GM19324 (cell line): ENCODE results near the gene PPP1R37.

Experiments
- ATAC-seq: cut with Tn5 transposase; IDR thresholded peaks from one replicate; pipeline ENCODE4 v1.9.1; 2021; ENCODE audit warnings: mild to moderate bottlenecking, moderate library complexity; ENCODE audit not compliant: unreplicated experiment, low FRiP score

Gene PPP1R37

DNA sequence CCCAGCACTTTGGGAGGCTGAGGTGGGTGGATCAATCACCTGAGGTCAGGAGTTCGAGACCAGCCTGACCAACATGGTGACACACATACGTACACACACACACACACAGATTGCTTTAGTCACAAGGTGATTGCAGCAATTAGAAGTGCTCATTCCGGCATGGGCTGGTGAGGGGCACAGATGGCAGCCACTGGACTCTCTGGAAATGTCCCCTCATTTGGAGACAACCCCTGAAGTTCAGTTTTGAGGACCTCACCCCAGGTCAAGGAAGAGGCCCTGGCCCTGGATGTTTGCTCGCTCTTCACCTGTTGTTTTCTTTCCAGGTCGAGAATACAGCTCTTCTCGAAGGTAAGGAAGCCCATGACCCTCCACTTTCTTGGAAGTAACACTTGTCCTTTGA is 22.8 kb upstream of the PPP1R37 start:
- ATAC-seq = no peak

DNA sequence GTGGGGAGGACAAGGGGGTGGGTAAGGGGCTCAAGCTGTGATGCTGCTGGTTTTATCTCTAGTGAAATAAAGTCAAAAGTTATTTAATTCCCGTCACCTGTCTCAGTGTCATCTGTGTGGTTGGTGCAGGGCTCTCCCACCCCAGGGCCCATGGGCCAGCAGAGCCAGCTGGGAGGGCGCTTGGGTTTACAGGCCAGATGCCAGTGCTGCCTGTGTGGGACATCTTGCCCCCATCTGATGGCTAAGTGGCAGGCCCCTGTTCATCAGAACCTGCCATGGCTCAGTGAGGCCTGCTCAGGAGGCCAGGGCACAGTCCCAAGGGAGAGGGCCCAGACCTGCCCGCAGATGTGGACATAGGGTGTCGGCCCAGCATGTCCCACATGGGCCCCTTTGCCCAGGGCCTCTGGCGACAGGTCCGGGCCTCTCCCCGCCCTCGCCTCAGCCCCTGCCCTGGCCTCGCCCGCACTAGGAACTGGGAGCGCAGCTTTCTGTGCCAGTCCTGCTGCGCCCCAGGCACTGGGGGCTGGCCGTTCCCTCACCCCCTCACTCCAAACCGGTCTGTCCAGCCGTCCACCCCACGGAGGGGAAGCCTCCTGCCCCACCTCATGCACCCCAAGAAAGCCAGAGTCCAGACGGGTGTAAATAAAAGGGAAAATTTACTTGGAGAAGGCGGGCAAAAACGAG is 22.0 kb upstream of the PPP1R37 start:
- no peak for ATAC-seq

DNA sequence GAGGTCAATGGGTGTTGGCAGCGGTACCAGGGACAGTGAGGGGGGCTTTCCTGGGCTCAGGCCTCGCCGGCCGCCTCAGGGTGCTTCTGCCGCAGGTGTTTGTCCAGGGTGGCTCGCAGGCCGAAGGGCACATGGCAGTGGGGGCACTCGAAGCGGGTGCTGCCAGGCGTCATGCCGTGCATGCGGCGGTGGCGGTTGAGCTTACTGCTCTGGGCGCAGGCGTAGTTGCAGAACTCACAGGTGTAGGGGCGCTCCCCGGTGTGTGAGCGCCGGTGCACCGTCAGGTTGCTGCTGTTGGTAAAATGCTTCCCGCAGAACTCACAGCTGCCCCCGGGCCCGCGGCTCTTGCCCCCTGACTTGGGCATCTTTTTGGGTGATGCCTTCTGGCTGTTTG is 21.4 kb upstream of the PPP1R37 start:
- ATAC-seq = no peak

DNA sequence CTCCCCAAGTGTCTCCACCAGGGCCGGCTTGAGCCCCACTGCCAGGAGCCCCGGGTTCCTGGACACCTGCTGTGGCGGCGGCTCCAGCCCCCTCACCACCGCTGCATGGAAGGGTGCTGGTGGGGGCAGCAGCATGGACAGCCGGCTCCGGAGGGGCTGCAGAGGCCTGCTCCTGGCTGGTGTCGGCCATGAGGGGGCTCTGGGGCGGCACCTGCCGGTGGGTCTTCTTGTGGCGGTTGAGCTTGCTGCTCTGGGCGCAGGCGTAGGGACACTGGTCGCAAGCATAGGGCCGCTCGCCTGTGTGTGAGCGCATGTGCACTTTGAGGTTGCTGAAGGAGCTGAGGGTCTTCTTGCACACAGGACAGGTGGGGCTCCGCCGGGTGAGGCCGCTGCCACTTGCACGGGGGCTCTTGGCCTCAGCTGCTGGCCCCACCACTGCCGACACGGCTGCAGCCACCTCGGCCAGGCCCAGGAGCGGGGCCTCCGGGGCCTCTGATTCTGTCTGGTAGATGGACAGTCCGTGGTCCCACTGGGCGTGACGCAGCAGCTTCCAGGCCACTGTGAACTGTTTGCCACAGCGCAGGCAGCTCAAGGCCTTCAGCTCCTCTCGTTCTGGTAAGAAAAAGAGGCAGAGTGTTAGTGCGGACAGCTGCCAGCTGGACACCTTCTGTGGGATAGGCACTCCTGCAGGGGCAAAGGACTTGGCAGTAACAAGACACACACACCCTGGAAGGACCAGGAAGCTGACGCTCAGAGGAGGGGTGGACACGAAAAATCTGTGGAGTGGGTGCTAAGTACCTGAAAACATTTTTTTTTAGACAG is 20.8 kb upstream of the PPP1R37 start:
- ATAC-seq = no peak

DNA sequence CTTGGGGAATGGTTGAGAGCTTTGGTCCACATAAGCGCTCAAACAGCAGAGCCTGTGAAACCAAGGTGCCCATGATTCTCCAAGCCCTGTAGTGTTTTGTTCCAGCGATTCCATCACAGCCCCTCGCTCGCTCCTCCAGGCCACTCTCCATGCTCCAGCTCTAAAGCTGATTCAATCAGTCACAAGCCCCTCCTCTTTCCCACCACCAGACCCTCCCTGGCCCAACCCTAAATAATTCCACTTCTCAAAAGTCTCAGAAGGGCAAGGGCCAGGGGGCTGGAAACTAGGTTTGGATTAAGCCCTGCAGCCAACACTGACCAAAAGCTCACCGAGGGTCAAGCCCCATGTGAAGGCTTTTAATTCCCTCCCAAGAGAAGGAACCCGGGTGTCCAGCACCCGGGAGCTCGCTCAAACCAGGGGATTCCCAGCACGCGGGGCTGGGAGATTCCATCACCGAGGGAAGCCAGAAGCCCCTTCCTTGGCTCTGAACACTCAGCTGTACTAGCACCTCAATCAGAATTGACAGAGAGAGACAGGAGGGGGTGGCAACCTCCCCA is 18.2 kb upstream of the PPP1R37 start:
- no peak for ATAC-seq

DNA sequence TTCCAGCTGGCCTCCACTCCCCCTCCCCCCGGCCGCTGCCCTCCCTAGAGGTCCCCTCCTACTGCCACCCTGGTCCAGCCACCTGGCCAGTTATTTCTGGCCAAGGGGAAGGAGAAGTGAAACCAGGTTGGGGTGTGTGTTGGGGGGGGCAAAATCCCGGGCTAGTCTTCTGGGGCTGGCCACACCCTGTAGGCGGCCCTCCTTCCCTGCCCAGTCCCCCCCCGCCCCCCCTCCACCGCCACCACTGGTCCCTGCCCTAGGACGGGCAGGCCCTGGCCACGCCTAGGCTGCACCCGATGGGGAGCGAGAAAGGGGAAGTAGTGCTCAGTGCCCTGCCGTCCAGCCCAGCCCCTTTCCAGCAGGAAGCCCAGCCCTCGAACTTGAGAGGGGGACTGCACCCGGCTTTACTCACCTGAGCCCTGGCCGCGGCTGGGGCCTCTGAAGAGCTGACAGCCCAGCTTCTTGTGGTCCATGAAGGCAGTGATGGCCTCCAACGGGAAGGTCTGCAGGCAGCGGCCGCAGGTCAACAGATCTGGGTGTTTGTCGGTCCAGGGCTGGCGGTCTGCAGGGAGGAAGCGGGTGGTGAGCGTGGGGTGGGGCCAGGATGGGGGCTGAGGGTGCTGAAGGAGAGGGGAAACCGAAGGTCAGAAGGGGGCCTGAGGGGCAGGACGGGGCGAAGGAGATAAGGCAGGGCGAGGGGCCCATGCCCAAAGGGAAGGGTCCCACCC is 17.5 kb upstream of the PPP1R37 start:
- peak; percentile 68 for ATAC-seq

DNA sequence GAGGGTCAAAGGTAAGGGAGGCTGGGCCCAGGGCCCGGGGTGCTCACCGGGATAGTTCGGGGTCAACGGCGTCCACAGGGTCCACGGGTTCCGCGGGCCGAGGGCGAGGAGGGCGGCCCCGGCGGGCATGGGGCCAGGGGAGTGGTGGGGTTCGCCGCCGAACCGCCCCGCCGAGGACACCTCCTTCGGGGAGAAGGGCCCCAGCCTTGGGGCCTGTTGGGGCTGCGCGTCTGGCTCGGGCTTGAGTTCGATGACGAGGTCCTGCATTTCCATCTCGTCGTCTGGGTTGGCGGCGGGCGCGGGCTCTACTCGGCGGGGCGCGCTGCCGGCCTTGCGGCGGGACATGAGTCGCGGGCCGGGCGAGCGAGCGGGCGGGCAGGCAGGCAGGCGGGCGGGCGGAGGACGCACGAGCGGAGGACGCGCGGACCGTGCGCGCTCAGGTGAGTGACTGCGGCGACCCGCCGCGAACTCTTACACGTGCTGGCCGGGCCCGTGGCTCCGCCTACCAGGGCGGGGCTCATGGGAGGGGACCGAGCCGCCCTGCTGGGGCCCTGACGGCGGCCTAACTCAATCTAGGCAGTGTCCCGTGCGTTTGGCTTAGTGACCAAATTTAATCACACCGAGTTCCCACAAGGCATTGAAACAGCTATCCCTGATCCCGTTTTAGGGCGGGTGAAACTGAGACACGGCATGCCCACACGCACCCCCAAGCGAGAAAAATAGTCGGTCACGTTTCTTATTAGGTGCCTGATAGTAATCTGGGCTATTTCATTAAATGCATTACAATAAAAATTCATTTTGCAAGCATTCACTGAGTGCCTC is 16.7 kb upstream of the PPP1R37 start, which contains the start of gene ZNF296:
Gene ZNF296, minus strand, starts transcription at position 450 of the 822 bp plus-strand sequence. Its CDS starts 105 bp downstream, at position 345.
- peak; percentile 39 for ATAC-seq

DNA sequence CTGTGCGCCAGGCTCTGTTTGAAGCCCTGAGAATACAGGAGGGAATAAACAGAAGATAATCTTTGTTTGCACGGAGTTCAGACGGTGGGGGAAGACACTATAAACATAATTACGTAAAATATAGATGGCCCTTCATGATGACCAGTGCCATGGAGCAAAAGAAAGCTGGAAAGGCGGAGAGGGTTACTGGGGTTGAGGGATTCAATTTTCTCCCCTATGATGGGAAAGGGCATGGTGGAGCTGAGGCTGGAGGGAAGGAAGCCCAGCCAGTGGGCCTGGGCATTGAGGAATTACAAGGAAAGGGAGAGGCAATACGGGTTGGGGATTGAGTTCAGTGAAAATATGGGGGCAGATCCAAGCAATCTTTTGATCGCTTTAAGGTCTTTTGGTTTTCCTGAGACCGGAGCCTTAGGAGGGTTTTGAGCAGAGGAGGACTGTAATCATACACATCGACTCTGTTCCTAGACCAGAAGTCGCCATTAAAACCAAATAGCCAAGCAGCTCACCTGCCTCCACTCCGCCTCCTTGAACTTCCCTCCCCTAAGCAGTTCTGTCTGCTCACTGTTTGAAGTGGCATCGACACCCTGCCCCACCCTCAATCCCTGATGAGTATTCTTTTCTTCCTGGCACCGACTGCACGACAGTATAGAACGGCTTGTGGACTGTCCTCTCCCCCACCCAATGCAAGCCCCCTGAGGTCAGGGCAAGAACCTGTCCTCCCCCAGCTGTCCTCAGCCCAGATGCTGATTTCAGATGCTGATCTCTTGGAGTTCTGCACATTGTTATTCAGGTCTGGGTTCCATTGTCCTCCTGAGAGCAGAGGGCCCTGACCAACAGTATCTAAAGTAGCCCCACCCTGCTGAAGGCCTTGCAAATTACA is 15.9 kb upstream of the PPP1R37 start:
- no peak for ATAC-seq

DNA sequence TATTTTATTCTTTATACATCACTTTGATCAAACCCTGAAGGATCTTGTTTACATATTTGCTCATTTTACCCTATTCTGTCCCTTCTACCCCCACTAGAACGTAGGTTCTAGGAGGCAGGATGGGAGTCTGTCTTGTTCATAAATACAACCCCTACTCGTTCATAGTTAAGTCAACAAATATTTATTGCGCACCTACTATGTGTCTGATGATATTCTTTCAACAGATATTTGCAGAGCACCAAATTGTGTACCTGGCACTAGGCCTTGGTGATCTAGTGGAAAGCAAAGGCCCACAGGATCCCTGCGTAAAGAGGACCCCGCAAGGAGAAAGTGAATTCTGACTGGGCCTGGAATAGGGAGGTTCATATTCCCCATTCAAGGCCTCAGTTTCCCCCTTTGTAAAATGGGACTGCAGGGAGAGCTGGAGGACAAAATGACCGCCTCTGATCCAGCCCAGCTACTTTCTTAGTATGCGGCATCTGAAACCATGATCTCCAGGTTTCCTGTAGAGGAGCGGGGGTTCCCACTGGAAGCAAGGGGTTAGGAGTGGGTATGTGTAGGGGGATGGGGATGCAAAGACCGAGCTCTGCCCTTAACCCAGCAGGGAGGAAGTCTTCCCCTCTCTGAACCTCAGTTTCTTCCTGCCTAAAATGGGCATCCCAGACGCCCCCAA is 14.5 kb upstream of the PPP1R37 start:
- no peak for ATAC-seq

DNA sequence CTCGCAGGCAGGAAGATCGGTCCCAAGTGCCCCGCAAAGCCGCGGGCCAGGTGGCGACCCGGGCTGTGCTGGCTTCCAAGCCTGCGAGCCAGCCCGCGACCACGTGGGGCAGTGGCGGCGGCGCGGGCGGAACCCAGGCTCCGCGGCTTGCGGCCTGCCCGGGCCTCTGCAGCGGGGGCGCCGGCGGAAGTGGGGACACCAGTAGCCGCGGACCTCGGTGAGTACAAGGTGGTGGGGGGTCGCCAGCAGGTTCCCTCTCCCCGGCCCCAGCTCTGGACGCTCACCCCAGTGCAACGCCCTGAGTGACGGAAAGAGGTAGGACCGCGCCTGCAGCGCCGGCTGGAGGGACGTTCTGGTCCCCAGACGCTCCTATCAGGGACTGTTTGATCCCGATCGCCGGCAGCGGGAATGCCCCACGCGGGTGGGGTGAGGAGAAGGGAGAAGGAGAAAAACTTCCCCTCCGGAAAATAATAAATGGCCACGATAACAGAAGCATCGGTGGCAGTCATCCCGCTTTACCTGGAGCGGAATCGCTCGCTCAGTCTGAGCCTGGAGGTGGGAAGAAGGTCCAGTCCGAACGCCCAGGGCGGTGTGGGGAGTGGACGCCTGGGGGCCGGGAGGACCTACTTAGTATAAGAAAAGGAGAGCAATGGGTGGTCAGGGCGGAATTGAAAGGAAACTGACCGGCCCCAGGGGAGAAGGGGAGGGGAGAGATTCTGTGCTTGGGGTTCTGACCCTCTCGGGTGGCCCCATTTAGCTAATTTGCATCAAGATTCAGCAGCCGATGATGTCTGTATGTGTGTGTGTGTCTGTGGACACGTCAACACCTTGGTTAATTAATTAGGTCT is 13.7 kb upstream of the PPP1R37 start, which contains the start of gene GEMIN7:
Gene GEMIN7, plus strand, starts transcription at position 198 of the 848 bp plus-strand sequence. CDS start 10,855 bp downstream, outside the sequence.
- peak; percentile 36 for ATAC-seq

DNA sequence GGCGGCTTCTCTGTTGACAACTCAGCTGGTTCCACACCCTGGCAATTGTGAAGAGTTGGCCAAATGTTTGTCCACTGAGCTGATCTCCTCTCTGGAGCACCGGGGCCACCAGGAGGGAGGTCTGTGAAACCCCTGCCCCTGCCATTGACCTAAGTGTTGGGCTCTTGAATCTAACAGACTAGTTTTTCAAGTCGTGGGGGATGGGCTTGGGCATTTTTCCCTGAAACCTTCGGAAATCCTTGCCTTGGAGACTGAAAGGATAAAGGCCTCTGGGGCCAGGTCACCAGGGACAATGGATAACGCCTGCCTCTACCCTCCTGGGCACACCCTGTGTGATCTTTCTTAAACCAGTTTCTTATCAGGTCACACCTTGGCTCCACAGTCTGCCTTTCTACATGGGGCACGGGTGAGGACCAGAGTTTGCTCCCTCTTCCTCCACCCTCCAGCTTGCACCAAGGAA is 13.0 kb upstream of the PPP1R37 start:
- no peak for ATAC-seq

DNA sequence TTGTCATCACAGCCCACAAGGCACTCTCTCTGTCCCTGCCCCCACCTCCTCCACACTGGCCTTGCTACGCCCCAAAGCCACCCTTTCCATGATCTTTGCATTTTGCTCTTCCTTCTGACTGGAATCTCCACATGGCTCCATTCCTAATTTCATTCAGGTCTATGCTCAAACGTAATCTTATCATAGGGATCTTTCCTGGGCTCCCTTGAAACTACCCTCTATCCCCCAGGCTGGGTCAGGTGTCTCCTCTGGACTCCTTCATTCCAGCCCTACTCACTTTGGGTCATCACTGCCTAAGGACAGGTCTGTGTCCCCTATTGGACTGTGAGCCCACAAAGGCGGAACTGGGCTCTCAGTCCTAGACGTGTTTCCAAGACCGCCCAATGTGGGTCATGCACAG is 10.8 kb upstream of the PPP1R37 start:
- ATAC-seq = no peak

DNA sequence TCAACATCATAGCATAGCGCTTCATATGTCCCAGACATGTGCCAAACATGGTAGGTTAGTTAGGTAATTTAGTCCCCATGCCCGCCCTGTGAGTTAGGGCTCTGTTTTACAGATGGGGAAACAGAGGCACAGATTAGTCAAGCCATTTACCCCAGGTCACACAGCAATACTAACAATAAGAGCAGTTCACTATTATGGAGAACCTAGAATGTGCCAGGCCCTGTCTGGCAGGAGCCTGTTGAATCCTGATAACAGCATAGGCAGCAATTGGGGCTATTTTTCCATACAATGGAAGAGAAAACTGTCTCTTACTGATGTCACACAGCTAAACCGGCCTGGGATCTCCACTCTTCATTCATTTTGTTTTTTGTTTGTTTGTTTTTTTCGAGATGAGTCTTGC is 6.5 kb upstream of the PPP1R37 start:
- ATAC-seq = no peak

DNA sequence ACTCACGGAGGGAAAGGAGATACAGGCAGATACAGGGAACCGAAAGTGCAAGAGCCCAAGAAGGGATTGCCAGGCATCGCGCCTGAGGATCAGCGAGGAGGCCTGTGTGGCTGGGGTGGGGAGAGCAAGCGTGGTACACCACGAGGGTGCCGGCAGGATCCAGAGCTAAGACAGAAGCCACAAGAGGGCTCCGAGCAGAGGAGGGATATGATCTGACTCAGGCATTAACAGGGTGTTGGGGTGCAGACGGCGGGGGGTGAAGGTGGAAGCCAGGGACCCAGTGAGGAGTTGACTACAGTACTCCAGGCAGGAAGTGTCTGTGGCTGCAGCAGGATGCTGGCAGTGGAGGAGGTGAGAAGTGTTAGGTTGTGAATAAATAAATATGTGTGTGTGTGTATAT is 5.4 kb upstream of the PPP1R37 start:
- ATAC-seq = no peak

DNA sequence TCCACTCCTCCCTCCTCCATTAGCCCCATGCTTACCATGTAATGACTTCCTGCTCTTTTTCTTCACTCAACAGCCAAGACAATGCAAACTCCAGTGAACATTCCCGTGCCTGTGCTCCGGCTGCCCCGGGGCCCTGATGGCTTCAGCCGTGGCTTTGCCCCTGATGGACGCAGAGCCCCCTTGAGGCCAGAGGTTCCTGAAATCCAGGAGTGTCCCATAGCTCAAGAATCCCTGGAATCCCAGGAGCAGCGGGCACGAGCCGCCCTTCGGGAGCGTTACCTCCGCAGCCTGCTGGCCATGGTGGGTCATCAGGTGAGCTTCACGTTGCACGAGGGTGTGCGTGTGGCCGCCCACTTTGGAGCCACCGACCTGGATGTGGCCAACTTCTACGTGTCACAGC is 2.9 kb upstream of the PPP1R37 start:
- ATAC-seq = no peak

DNA sequence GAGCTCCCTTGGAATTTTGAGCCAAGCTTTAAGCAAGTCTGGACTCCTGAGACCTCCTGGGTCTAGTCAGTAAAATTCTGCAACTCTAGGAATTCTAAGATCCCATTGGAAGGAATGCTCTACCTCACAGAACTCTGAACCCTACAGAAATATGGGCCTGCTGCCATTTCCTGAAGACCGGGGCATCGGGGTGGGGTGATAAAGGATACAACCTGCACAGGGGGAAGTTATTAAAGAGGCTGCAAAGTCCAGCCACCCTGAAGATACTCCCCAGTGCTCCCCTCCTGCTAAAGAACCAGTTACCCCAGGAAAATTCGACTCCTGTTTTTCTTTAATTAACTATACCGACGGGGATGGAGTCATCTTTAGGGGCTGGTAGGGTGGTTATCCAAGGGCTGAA is 2.4 kb upstream of the PPP1R37 start:
- ATAC-seq = no peak
